SK-N-SH (cell line): Measurements from ENCODE around the gene GRIP1. TPM values are rescaled to one million over a fixed set of nuclear protein-coding genes. Genes with fewer than 3 reads are reported as not detected.

Experiments
- CTCF ChIA-PET: fragments of 300-600, 350-600 bp; formaldehyde crosslinking; extraction: SDS; loops from one replicate; lab custom pipeline; 2021; lab: Yijun Ruan, JAX
- POLR2A ChIA-PET: fragments of 350-600 bp; sonication (Branson Sonifier 250); formaldehyde crosslinking; extraction: SDS; loops from one replicate; lab custom pipeline; 2020; ENCODE audit warnings: antibody characterized with exemption, inconsistent platforms; lab: Yijun Ruan, JAX
- DNase-seq: peaks from one replicate; pipeline ENCODE4 v3.0.0; 2012
- H2AFZ ChIP-seq: fragments of 200-600 bp; sonication (generic); 2 replicates; pipeline ENCODE4 v1.8.1; 2016; ENCODE audit warnings: antibody characterized with exemption, mild to moderate bottlenecking, low read depth
- H3F3A ChIP-seq: fragments of 200-600 bp; sonication (generic); replicated peaks from 2 replicates; pipeline ENCODE3; 2016; ENCODE audit warnings: antibody characterized with exemption, mild to moderate bottlenecking; ENCODE audit not compliant: insufficient read depth
- H3K27ac ChIP-seq, 2 experiments: fragments of 200-500 bp in 1 of 2; fragments of 200-600 bp in 1 of 2; sonication (Bioruptor generic) in 1 of 2; sonication (generic), shearing (Covaris generic) in 1 of 2; 2 replicates each; pipeline versions ENCODE4 v1.5.1 to v1.6.1; 2014 to 2016; ENCODE audit warnings: low read depth in 2 of 2, inconsistent platforms in 1 of 2, low read length in 1 of 2, mild to moderate bottlenecking in 1 of 2, mixed read lengths in 1 of 2
- H3K27me3 ChIP-seq: fragments of 200-600 bp; sonication (generic), shearing (Covaris generic); 2 replicates; pipeline ENCODE4 v1.6.1; 2016; ENCODE audit warnings: mixed run types; ENCODE audit not compliant: insufficient read depth
- H3K36me3 ChIP-seq, 2 experiments: fragments of 200-500 bp in 1 of 2; fragments of 200-600 bp in 1 of 2; sonication (Bioruptor generic) in 1 of 2; sonication (generic) in 1 of 2; replicated peaks in 1 of 2; 2 replicates each; pipeline versions ENCODE3 to v1.5.1; 2014 to 2016; ENCODE audit warnings: low read length in 1 of 2, mild to moderate bottlenecking in 1 of 2; ENCODE audit not compliant: insufficient read depth in 2 of 2, control insufficient read depth in 1 of 2
- H3K4me1 ChIP-seq, 2 experiments: fragments of 200-500 bp in 1 of 2; fragments of 200-600 bp in 1 of 2; sonication (Bioruptor generic) in 1 of 2; sonication (generic), shearing (Covaris generic) in 1 of 2; 2 replicates each; pipeline versions ENCODE4 v1.5.1 to v1.6.1; 2014 to 2016; ENCODE audit warnings: low read depth in 1 of 2, low read length in 1 of 2, mixed run types in 1 of 2; ENCODE audit not compliant: insufficient read depth in 2 of 2, control insufficient read depth in 1 of 2
- H3K4me2 ChIP-seq: fragments of 200-600 bp; sonication (generic), shearing (Covaris generic); 2 replicates; pipeline ENCODE4 v1.6.1; 2017; ENCODE audit warnings: mixed run types
- H3K4me3 ChIP-seq, 2 experiments: fragments of 200-500 bp in 1 of 2; fragments of 200-600 bp in 1 of 2; sonication (Bioruptor generic) in 1 of 2; sonication (generic), shearing (Covaris generic) in 1 of 2; 2 replicates each; pipeline versions ENCODE4 v1.5.1 to v1.8.1; 2014 to 2016; ENCODE audit warnings: low read depth in 2 of 2, inconsistent platforms in 1 of 2, low read length in 1 of 2, mild to moderate bottlenecking in 1 of 2, mixed read lengths in 1 of 2, moderate library complexity in 1 of 2
- H3K79me2 ChIP-seq: fragments of 200-600 bp; sonication (generic); 2 replicates; pipeline ENCODE4 v1.8.1; 2017; ENCODE audit warnings: mild to moderate bottlenecking; ENCODE audit not compliant: insufficient read depth
- H3K9ac ChIP-seq: fragments of 200-600 bp; sonication (generic); 2 replicates; pipeline ENCODE4 v1.6.1; 2017; ENCODE audit warnings: mixed run types
- H3K9me2 ChIP-seq: fragments of 200-600 bp; sonication (generic); 2 replicates; pipeline ENCODE4 v1.6.1; 2017; ENCODE audit warnings: mixed run types
- H3K9me3 ChIP-seq: fragments of 200-600 bp; sonication (generic); 2 replicates; pipeline ENCODE4 v1.6.1; 2017; ENCODE audit warnings: mixed run types, mild to moderate bottlenecking, moderate library complexity
- H4K20me1 ChIP-seq: fragments of 200-600 bp; sonication (generic); 2 replicates; pipeline ENCODE4 v1.6.1; 2017; ENCODE audit warnings: mild to moderate bottlenecking, mixed run types; ENCODE audit not compliant: insufficient read depth
- ELF1 ChIP-seq: IDR thresholded peaks from 2 replicates; pipeline ENCODE4 v1.4.0; 2012
- EZH2phosphoT487 ChIP-seq: fragments of 200-600 bp; sonication (generic); IDR thresholded peaks from 2 replicates; pipeline ENCODE4 v1.6.1; 2017; ENCODE audit warnings: low read depth, mixed run types, mild to moderate bottlenecking, antibody characterized with exemption, moderate library complexity, borderline replicate concordance
- FOXJ3 ChIP-seq: sonication (generic); formaldehyde crosslinking; IDR thresholded peaks from 2 replicates; pipeline ENCODE4 v1.5.1; 2020; ENCODE audit warnings: mild to moderate bottlenecking, missing genetic modification reagents
- FOXM1 ChIP-seq: IDR thresholded peaks from 2 replicates; pipeline ENCODE4 v1.4.0; 2012; ENCODE audit warnings: low read depth, mild to moderate bottlenecking
- GABPA ChIP-seq: IDR thresholded peaks from 2 replicates; pipeline ENCODE4 v1.4.0; 2012; ENCODE audit warnings: low read depth, mild to moderate bottlenecking
- JUND ChIP-seq: IDR thresholded peaks from 2 replicates; pipeline ENCODE4 v1.4.0; 2012
- NFIC ChIP-seq: IDR thresholded peaks from 2 replicates; pipeline ENCODE4 v1.4.0; 2012; ENCODE audit warnings: borderline replicate concordance
- NRF1 ChIP-seq: IDR thresholded peaks from 2 replicates; pipeline ENCODE4 v1.6.1; 2012; ENCODE audit warnings: low read depth, mild to moderate bottlenecking, low read length
- PBX3 ChIP-seq: IDR thresholded peaks from 2 replicates; pipeline ENCODE4; 2012
- RCOR1 ChIP-seq: fragments of 150-350 bp; IDR thresholded peaks from 2 replicates; pipeline ENCODE4 v1.6.1; 2017; ENCODE audit warnings: antibody characterized with exemption, low read length
- RXRA ChIP-seq: IDR thresholded peaks from 2 replicates; pipeline ENCODE4 v1.4.0; 2012; ENCODE audit warnings: low read depth, mild to moderate bottlenecking, borderline replicate concordance
- SIN3A ChIP-seq: IDR thresholded peaks from 2 replicates; pipeline ENCODE4 v1.6.1; 2012; ENCODE audit warnings: low read depth, mild to moderate bottlenecking, low read length, moderate library complexity, borderline replicate concordance
- TEAD4 ChIP-seq: IDR thresholded peaks from 2 replicates; pipeline ENCODE4 v1.4.0; 2012; ENCODE audit warnings: mild to moderate bottlenecking, borderline replicate concordance; ENCODE audit not compliant: insufficient read depth
- YY1 ChIP-seq: IDR thresholded peaks from 2 replicates; pipeline ENCODE4 v1.4.0; 2012; ENCODE audit warnings: low read depth, mild to moderate bottlenecking
- ZBTB33 ChIP-seq: IDR thresholded peaks from 2 replicates; pipeline ENCODE4 v1.4.0; 2012; ENCODE audit warnings: low read depth, borderline replicate concordance
- whole genome bisulfite sequencing: methylation state at CpG from one replicate; pipeline ENCODE4 v1.1.6; 2017; ENCODE audit warnings: low lambda C conversion rate; 5-methylcytosine and 5-hydroxymethylcytosine counted together
- polyA plus RNA-seq, 3 experiments: library from polyadenylated mRNA; depleted of rRNA; stranded (reverse); fragments of >200 nt; gene quantifications; 2 replicates each; pipeline ENCODE4 v1.2.3, GENCODE V29; 2012

Gene GRIP1
- polyA plus RNA-seq, 1 of the 3 experiments (the other 2 are of a cell fraction), result 0.07 TPM

GRCh38 chr12:66482351-66483203 is 196.3 kb downstream of the GRIP1 start (continued):
- TF ChIP-seq ZBTB33, result no peak
- TF ChIP-seq ELF1, result no peak
- no peak for TF ChIP-seq TEAD4

DNA sequence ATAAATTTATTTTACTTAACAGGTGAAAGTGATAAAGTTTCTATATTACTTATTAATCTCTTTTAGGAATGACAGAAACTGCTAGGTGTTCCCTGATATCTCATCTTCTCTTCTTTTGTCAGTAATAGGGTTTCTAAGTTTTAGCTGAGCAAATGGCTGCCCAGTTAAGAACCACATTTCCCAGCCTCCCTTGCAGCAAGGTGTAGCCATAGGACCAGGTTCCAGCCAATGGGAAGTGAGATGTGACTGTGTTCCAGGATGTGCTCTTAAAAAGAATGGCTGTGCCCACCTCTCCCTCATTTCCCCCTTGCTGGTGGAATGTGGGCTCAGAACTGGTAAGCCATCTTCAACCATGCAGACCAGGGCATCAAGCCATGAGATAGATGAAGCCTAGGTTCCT is 210.9 kb downstream of the GRIP1 start:
- Histone ChIP-seq H3K27me3 (no peaks in the 10 kb centered on the region; the same call in 1 of the 2 replicates), H3K9me3 (no peaks in the 10 kb centered on the region), H3K79me2 (no peaks in the 10 kb centered on the region), H3K4me3 (no peak overlapping the region), H3K9ac (no peak overlapping the region), H3K27ac (no peak overlapping the region), H3F3A (no peaks in the 10 kb centered on the region), H2AFZ (no peak overlapping the region; the same call in 1 of the 2 replicates), H3K9me2 (no peaks in the 10 kb centered on the region), H4K20me1 (no peaks in the 10 kb centered on the region), H3K36me3 (no peaks in the 10 kb centered on the region), H3K4me2 (no peak overlapping the region), H3K4me1 (no peaks in the 10 kb centered on the region)
- POLR2A ChIA-PET, result no interaction called here
- TF ChIP-seq NFIC, result no peak
- TF ChIP-seq RXRA, result no peak
- no peak for TF ChIP-seq ELF1
- TF ChIP-seq YY1, result peak; percentile 67; the same call in 1 of the 2 replicates
- no peak for TF ChIP-seq FOXJ3 (CRISPR knock-in tag)
- TF ChIP-seq TEAD4, result no peak
- no peak for TF ChIP-seq EZH2phosphoT487
- DNase-seq, result peak; percentile 8
- CTCF ChIA-PET, result no interaction called here

DNA sequence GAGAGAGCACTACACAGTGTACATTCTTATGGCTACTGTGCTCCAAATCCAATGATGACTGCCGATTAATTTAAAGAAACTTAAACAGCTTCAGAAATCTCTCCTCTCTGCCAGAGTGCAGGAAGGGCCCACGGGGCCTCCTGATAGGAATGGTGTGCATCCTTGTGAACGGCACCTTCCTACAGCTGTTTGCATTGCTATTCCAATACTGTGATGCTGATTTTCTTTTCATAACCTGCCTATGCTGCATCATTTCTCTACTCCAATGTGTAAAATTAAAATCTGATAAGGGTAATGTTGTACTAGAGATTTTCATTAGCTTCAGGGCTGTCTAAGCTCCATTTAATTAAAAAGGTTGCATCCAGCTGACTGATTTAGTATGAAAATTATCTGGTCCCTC is 217.5 kb downstream of the GRIP1 start:
- TF ChIP-seq JUND (no peak), SIN3A (no peak), GABPA (no peak), ELF1 (no peak), NRF1 (no peak), FOXJ3 (CRISPR knock-in tag) (no peak), PBX3 (no peak), FOXM1 (no peak), RCOR1 (no peak)
- TF ChIP-seq, all 33 proteins: peak for 0
- WGBS, result 24% methylated on average over 3 of the region's 3 CpGs
- Histone ChIP-seq H3K27me3 (no peaks in the 10 kb centered on the region; the same call in 1 of the 2 replicates), H3F3A (no peaks in the 10 kb centered on the region), H3K79me2 (no peaks in the 10 kb centered on the region), H3K9me3 (no peaks in the 10 kb centered on the region), H4K20me1 (no peaks in the 10 kb centered on the region), H3K9ac (no peak overlapping the region), H3K4me2 (no peak overlapping the region), H2AFZ (no peak overlapping the region), H3K4me1 (no peaks in the 10 kb centered on the region), H3K27ac (no peak overlapping the region), H3K4me3 (no peak overlapping the region), H3K36me3 (no peaks in the 10 kb centered on the region), H3K9me2 (no peaks in the 10 kb centered on the region)
- no peak for DNase-seq
- ChIA-PET POLR2A (no interaction called here), CTCF (interaction anchor here (0.7 kb wide), 1 partner anchor 109 kb away, joined by 3 read pairs; no protein-coding TSS in a partner anchor)
